HCT116 (cell line): ENCODE measurements around the gene TET2. TPM values are rescaled to one million over a fixed set of nuclear protein-coding genes. Genes with fewer than 3 reads are reported as not detected.

Experiments
- ATAC-seq: fragments of 200-7000 bp; cut with Tn5 transposase; 2 replicates; pipeline ENCODE4 v1.9.1; 2020; ENCODE audit warnings: mild to moderate bottlenecking, moderate library complexity
- BruUV-seq: library from RNA; stranded (reverse); fragments of 400-500 nt; replicated peaks from 2 replicates; lab custom pipeline; 2021; lab: Mats Ljungman, UMichigan
- CTCF ChIA-PET: fragments of 300-600 bp; sonication (Branson Sonifier 250); formaldehyde crosslinking; loops from one replicate; lab custom pipeline; 2021; ENCODE audit warnings: antibody characterized with exemption; lab: Charles Lee
- POLR2A ChIA-PET: fragments of 300-600, 350-600 bp; sonication (Branson Sonifier 250); formaldehyde crosslinking; loops from one replicate; lab custom pipeline; 2021; ENCODE audit warnings: antibody characterized with exemption; lab: Charles Lee
- RAD21 ChIA-PET, 2 experiments: fragments of 300-600 bp; sonication (Branson Sonifier 250); formaldehyde crosslinking; loops; one replicate each; lab custom pipeline; 2023; ENCODE audit warnings: low total read pairs in 2 of 2; ENCODE audit not compliant: uncharacterized antibody in 2 of 2, unreplicated experiment in 2 of 2, low non-redundant PET in 1 of 2; lab: Charles Lee
- DNase-seq: peaks from one replicate; pipeline ENCODE4 v3.0.0-alpha.2; 2010; ENCODE audit warnings: low read depth, low spot score
- H2AFZ ChIP-seq: fragments of 200-600 bp; shearing (Covaris generic), sonication (generic); 2 replicates; pipeline ENCODE4 v1.6.1; 2017; ENCODE audit warnings: low read depth, mixed run types, mixed read lengths, antibody characterized with exemption, low read length; ENCODE audit not compliant: poor library complexity, severe bottlenecking
- H3K27ac ChIP-seq: 2 replicates; pipeline ENCODE4 v1.5.1; 2012; ENCODE audit warnings: low read depth, low read length
- H3K27me3 ChIP-seq: fragments of 200-600 bp; sonication (generic); 2 replicates; pipeline ENCODE4 v1.6.1; 2016; ENCODE audit warnings: mixed run types, low read length, mixed read lengths; ENCODE audit not compliant: insufficient read depth
- H3K36me3 ChIP-seq, 2 experiments: fragments of 200-500 bp in 1 of 2; fragments of 200-600 bp in 1 of 2; sonication (Bioruptor generic) in 1 of 2; sonication (generic) in 1 of 2; 2 replicates each; pipeline versions ENCODE4 v1.5.1 to v1.6.1; 2014 to 2016; ENCODE audit warnings: low read length in 2 of 2, inconsistent platforms in 1 of 2, mixed read lengths in 1 of 2, mixed run types in 1 of 2; ENCODE audit not compliant: insufficient read depth in 2 of 2, control insufficient read depth in 1 of 2
- H3K4me1 ChIP-seq, 2 experiments: fragments of 200-600 bp in 1 of 2; sonication (generic) in 1 of 2; 2 replicates each; pipeline versions ENCODE4 v1.5.1 to v1.6.1; 2012 to 2017; ENCODE audit warnings: low read length in 2 of 2, inconsistent platforms in 1 of 2, mild to moderate bottlenecking in 1 of 2, mixed read lengths in 1 of 2, mixed run types in 1 of 2, moderate library complexity in 1 of 2; ENCODE audit not compliant: insufficient read depth in 2 of 2, control insufficient read depth in 1 of 2
- H3K4me2 ChIP-seq: fragments of 200-600 bp; sonication (generic); 2 replicates; pipeline ENCODE4 v1.6.1; 2017; ENCODE audit warnings: mixed run types, low read length, mixed read lengths
- H3K4me3 ChIP-seq, 2 experiments: fragments of 200-600 bp in 1 of 2; sonication (generic) in 1 of 2; replicated peaks in 1 of 2; 2 replicates each; pipeline ENCODE4 v1.5.1; 2011 to 2016; ENCODE audit warnings: low read length in 2 of 2, control low read depth in 1 of 2, low read depth in 1 of 2, mild to moderate bottlenecking in 1 of 2, mixed read lengths in 1 of 2, mixed run types in 1 of 2
- H3K79me2 ChIP-seq: fragments of 200-600 bp; sonication (generic); 2 replicates; pipeline ENCODE4 v1.6.1; 2017; ENCODE audit warnings: mild to moderate bottlenecking, mixed run types, low read length, moderate library complexity, mixed read lengths; ENCODE audit not compliant: insufficient read depth
- H3K9ac ChIP-seq: fragments of 200-600 bp; sonication (generic); 2 replicates; pipeline ENCODE4 v1.6.1; 2016; ENCODE audit warnings: low read length, mixed read lengths
- H3K9me2 ChIP-seq: fragments of 200-600 bp; sonication (generic), shearing (Covaris generic); 2 replicates; pipeline ENCODE4 v1.6.1; 2017; ENCODE audit warnings: mixed run types, mild to moderate bottlenecking, moderate library complexity; ENCODE audit not compliant: insufficient read depth
- H3K9me3 ChIP-seq, 2 experiments: fragments of 200-500 bp in 1 of 2; fragments of 200-600 bp in 1 of 2; sonication (Bioruptor generic) in 1 of 2; sonication (generic) in 1 of 2; 2 replicates each; pipeline ENCODE4 v1.6.1; 2014 to 2017; ENCODE audit warnings: low read length in 2 of 2, mixed read lengths in 2 of 2, inconsistent platforms in 1 of 2, low read depth in 1 of 2, mild to moderate bottlenecking in 1 of 2, mixed run types in 1 of 2, moderate library complexity in 1 of 2; ENCODE audit not compliant: control insufficient read depth in 1 of 2, insufficient read depth in 1 of 2
- H4K20me1 ChIP-seq: fragments of 200-600 bp; sonication (generic), shearing (Covaris generic); 2 replicates; pipeline ENCODE4 v1.6.1; 2017; ENCODE audit warnings: mixed run types, mild to moderate bottlenecking, moderate library complexity; ENCODE audit not compliant: insufficient read depth
- CEBPB ChIP-seq: IDR thresholded peaks from 2 replicates; pipeline ENCODE4 v1.6.1; 2012; ENCODE audit warnings: low read depth
- CTCF ChIP-seq, 3 experiments: fragments of 200-600 bp in 1 of 3; sonication (generic) in 1 of 3; IDR thresholded peaks in 2 of 3; conservative IDR thresholded peaks in 1 of 3; 2 replicates each; pipeline ENCODE4 v1.5.1; 2012 to 2017; ENCODE audit warnings: low read depth in 2 of 3, low read length in 2 of 3, antibody characterized with exemption in 1 of 3, borderline replicate concordance in 1 of 3, control low read depth in 1 of 3, mild to moderate bottlenecking in 1 of 3, mixed read lengths in 1 of 3, mixed run types in 1 of 3, moderate library complexity in 1 of 3; ENCODE audit not compliant: insufficient read depth in 1 of 3
- EZH2phosphoT487 ChIP-seq: fragments of 200-600 bp; IDR thresholded peaks from 2 replicates; pipeline ENCODE4 v1.6.1; 2018; ENCODE audit warnings: antibody characterized with exemption, borderline replicate concordance
- FOSL1 ChIP-seq: IDR thresholded peaks from 2 replicates; pipeline ENCODE4 v1.6.1; 2012; ENCODE audit warnings: low read depth
- POLR2A ChIP-seq: IDR thresholded peaks from 2 replicates; pipeline ENCODE4 v1.7.0; 2011; ENCODE audit warnings: borderline replicate concordance; ENCODE audit not compliant: insufficient read depth, insufficient read length; ENCODE audit errors: extremely low read depth
- SP1 ChIP-seq: IDR thresholded peaks from 2 replicates; pipeline ENCODE4 v1.6.1; 2012; ENCODE audit warnings: low read depth
- SRF ChIP-seq: IDR thresholded peaks from 2 replicates; pipeline ENCODE4 v1.6.1; 2012; ENCODE audit warnings: low read depth
- YY1 ChIP-seq: IDR thresholded peaks from 2 replicates; pipeline ENCODE4 v1.6.1; 2011; ENCODE audit warnings: low read length, low read depth, moderate library complexity, mild to moderate bottlenecking; ENCODE audit not compliant: insufficient replicate concordance; ENCODE audit errors: extremely low read depth
- ZBTB33 ChIP-seq: IDR thresholded peaks from 2 replicates; pipeline ENCODE4 v1.6.1; 2011; ENCODE audit warnings: mild to moderate bottlenecking, low read length, moderate library complexity; ENCODE audit not compliant: insufficient replicate concordance; ENCODE audit errors: extremely low read depth
- intact Hi-C: fragments of 100-400 bp; cut with micrococcal nuclease; formaldehyde crosslinking; loops from 2 replicates; pipeline ENCODE4 v1.10.0; 2022
- total RNA-seq: library from RNA; stranded (reverse); gene quantifications from one replicate; pipeline ENCODE4 v1.2.1, GENCODE V29; 2021; ENCODE audit not compliant: unreplicated experiment
- TF ChIP-seq, protein P1 (sequence below): IDR thresholded peaks from 2 replicates; pipeline ENCODE4 v1.6.1; 2012

TET2 gene
- total RNA-seq, 1 experiment from 2014 or later: 9.7 TPM

DNA sequence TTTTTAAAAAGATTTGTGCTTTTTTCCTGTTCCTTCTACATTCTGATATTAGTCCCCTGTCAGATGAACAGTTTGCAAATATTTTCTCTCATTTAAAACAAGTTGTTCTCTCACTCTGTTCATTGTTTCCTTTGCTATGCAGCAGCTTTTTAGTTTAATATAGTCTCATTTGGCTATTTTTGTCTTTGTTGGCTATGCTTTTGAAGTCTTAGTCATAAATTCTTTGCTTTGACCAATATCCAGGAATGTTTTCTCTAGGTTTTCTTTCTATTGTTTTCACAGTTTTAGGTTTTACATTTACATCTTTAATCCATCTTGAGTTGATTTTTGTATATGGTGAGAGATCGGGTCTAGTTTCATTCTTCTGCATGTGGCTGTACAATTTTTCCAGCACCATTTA is 136.8 kb downstream of the TET2 start:
- BruUV-seq: no TSS peak
- H4K20me1 ChIP-seq: no peaks in the 10 kb centered on the region
- no peaks in the 10 kb centered on the region for H3K9me2 ChIP-seq
- POLR2A ChIA-PET: no interaction called here
- H3K9me3 ChIP-seq: no peaks in the 10 kb centered on the region
- RAD21 ChIA-PET: no interaction called here
- ATAC-seq: no peak
- H3K4me1 ChIP-seq: no peaks in the 10 kb centered on the region
- intact Hi-C loops: no loop called here
- no peak for DNase-seq
- H3K9ac ChIP-seq: no peak overlapping the region
- H3K36me3 ChIP-seq: no peaks in the 10 kb centered on the region
- no peak overlapping the region for H3K4me3 ChIP-seq
- CTCF ChIA-PET: no interaction called here
- H2AFZ ChIP-seq: no peak overlapping the region
- H3K4me2 ChIP-seq: no peak overlapping the region
- H3K27me3 ChIP-seq: no peaks in the 10 kb centered on the region
- no peak overlapping the region for H3K27ac ChIP-seq
- H3K79me2 ChIP-seq: no peaks in the 10 kb centered on the region
- TF ChIP-seq SP1: no peak
- no peak for TF ChIP-seq POLR2A
- no peak for TF ChIP-seq ZBTB33
- TF ChIP-seq SRF: no peak
- no peak for TF ChIP-seq EZH2phosphoT487
- no peak for TF ChIP-seq FOSL1
- TF ChIP-seq YY1: no peak

GRCh38 chr4:105288121-105288520 is 141.4 kb downstream of the TET2 start:
- no peaks in the 10 kb centered on the region for H3K79me2 ChIP-seq
- no peaks in the 10 kb centered on the region for H3K36me3 ChIP-seq
- H4K20me1 ChIP-seq: no peaks in the 10 kb centered on the region
- DNase-seq (no peak), ATAC-seq (no peak)
- H3K4me3 ChIP-seq: no peak overlapping the region
- TF ChIP-seq, protein P1, sequence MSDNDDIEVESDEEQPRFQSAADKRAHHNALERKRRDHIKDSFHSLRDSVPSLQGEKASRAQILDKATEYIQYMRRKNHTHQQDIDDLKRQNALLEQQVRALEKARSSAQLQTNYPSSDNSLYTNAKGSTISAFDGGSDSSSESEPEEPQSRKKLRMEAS: no peak
- TF ChIP-seq SRF (no peak), CEBPB (no peak), CTCF (IDR thresholded peaks at IDR 0.05 in 2 of 3, conservative IDR thresholded peaks at IDR 0.05 in 1 of 3; ENCODE audit: borderline replicate concordance in 1 of 3, insufficient read depth in 1 of 3, low read depth in 2 of 3, low read length in 2 of 3) (no peak)
- no peaks in the 10 kb centered on the region for H3K27me3 ChIP-seq
- H3K9ac ChIP-seq: no peak overlapping the region
- no peaks in the 10 kb centered on the region for H3K9me2 ChIP-seq
- BruUV-seq: no TSS peak
- POLR2A ChIA-PET: no interaction called here
- no peak overlapping the region for H3K4me2 ChIP-seq
- H3K4me1 ChIP-seq: no peaks in the 10 kb centered on the region
- H3K9me3 ChIP-seq: no peaks in the 10 kb centered on the region
- no peak overlapping the region for H2AFZ ChIP-seq
- intact Hi-C loops: no loop called here
- RAD21 ChIA-PET: no interaction called here
- CTCF ChIA-PET: no interaction called here
- H3K27ac ChIP-seq: no peak overlapping the region
